AG09309 (cell line): ENCODE data around the gene CLEC18C.
"Not testable (repeated sequence)": the region's sequence is repeated elsewhere in the genome, so short reads cannot be mapped to it uniquely, and the experiment has no call there.

Source experiments
- DNase-seq: peaks from one replicate; pipeline ENCODE4 v3.0.0-alpha.2; 2010; ENCODE audit warnings: low read depth
- H3K4me3 ChIP-seq: 2 replicates; pipeline ENCODE4 v1.5.1; 2011; ENCODE audit warnings: mild to moderate bottlenecking, low read depth, low read length, moderate library complexity; ENCODE audit not compliant: control insufficient read depth

The CLEC18C gene

GRCh38 chr16:70231831-70232230, 58.2 kb downstream of the CLEC18C start:
- H3K4me3 ChIP-seq, DNase-seq: not testable (repeated sequence)
